Measurements from ENCODE around the gene NR2E3. TPM values are rescaled to one million over a fixed set of nuclear protein-coding genes. Genes with fewer than 3 reads are reported as not detected.

The NR2E3 gene
- total RNA-seq, 1 experiment from 2014 or later, result 0.31 TPM

DNA sequence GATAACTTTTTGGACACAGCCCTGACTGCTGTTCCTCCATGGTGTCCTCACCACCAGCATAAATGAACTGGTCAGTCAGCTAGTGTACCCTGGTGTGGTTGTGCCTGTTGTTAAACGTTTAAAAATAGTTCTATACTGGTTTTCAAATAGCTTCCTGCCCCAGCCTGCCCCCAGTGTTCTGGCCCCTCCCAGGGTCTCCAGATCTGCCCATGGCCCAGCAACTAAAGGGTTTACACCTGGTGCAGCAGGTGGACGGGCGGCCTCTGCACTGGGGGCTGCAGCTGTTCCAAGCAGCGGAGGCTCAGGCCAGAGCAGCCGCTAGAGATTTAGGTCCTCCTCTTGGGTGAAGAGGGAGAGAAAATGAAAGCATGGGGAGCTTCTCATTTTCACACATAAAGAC, 6.1 kb upstream of the NR2E3 start:
- H3K4ac ChIP-seq (ENCODE audit: low read depth, low read length), result no peak overlapping the region
- H3K23ac ChIP-seq (ENCODE audit: insufficient read length, low read depth, low read length), result no peak overlapping the region
- Mint-ChIP-seq H3K27me3 (ENCODE audit: low read depth) (peaks cover 4% of the 10 kb centered on the region), H3K4me1 (peaks cover 41 to 56% of the 10 kb centered on the region in 2 experiments), H3K36me3 (ENCODE audit: insufficient read depth in 1 of 3, low read depth in 3 of 3) (peaks cover 2 to 3% (median 3%) of the 10 kb centered on the region in 3 experiments; a peak in 3 of 7 replicates), H3K27ac (no peak overlapping the region), H3K4me3 (no peak overlapping the region), H3K9me3 (peaks cover 2 to 3% of the 10 kb centered on the region in 2 experiments; a peak in 3 of 5 replicates)
- H3K56ac ChIP-seq (ENCODE audit: insufficient read length, low read depth, low read length), result no peak overlapping the region
- H3K23me2 ChIP-seq (ENCODE audit: insufficient read length, low read depth, low read length, poor library complexity, severe bottlenecking), result no peaks in the 10 kb centered on the region
- no peak overlapping the region for H3K18ac ChIP-seq (ENCODE audit: insufficient read length, low read depth, low read length)
- H4K20me1 ChIP-seq (ENCODE audit: control insufficient read depth, insufficient read depth, insufficient read length), result no peaks in the 10 kb centered on the region
- no peak overlapping the region for H4K8ac ChIP-seq (replicated peaks; ENCODE audit: insufficient read length, low read depth, low read length)
- H3K9ac ChIP-seq (ENCODE audit: extremely low read depth, insufficient read length, low read length), result no peak overlapping the region
- no peak for DNase-seq
- no peak overlapping the region for H2BK5ac ChIP-seq (ENCODE audit: insufficient read length, low read length)
- H4K5ac ChIP-seq (ENCODE audit: insufficient read length, low read depth, low read length), result no peak overlapping the region
- no peak overlapping the region for H2BK120ac ChIP-seq (ENCODE audit: low read depth, low read length, poor library complexity, severe bottlenecking)
- no peaks in the 10 kb centered on the region for H3K9me3 ChIP-seq (ENCODE audit: control insufficient read depth, low read depth, low read length)
- H2BK12ac ChIP-seq (ENCODE audit: insufficient read length, low read depth, low read length), result no peak overlapping the region
- H2AFZ ChIP-seq (ENCODE audit: low read length), result no peak overlapping the region
- H3K79me1 ChIP-seq (ENCODE audit: insufficient read depth, low read depth, low read length, poor library complexity, severe bottlenecking), result no peaks in the 10 kb centered on the region
- no peak overlapping the region for H3T11ph ChIP-seq (ENCODE audit: low read length)
- no peaks in the 10 kb centered on the region for H3K79me2 ChIP-seq (ENCODE audit: insufficient read depth, low read length)
- peaks cover 7% of the 10 kb centered on the region; the same call in 1 of the 2 replicates for H3K4me1 ChIP-seq (ENCODE audit: insufficient read depth, low read length)
- H3K27ac ChIP-seq (ENCODE audit: insufficient read length, low read depth, low read length), result no peak overlapping the region
- H3K4me2 ChIP-seq (ENCODE audit: insufficient read depth, insufficient read length, low read length), result no peak overlapping the region
- no peak overlapping the region for H2AK5ac ChIP-seq (ENCODE audit: insufficient read length, low read length)
- H2BK20ac ChIP-seq (ENCODE audit: low read depth, low read length, poor library complexity, severe bottlenecking), result no peak overlapping the region
- TF ChIP-seq, protein P1, sequence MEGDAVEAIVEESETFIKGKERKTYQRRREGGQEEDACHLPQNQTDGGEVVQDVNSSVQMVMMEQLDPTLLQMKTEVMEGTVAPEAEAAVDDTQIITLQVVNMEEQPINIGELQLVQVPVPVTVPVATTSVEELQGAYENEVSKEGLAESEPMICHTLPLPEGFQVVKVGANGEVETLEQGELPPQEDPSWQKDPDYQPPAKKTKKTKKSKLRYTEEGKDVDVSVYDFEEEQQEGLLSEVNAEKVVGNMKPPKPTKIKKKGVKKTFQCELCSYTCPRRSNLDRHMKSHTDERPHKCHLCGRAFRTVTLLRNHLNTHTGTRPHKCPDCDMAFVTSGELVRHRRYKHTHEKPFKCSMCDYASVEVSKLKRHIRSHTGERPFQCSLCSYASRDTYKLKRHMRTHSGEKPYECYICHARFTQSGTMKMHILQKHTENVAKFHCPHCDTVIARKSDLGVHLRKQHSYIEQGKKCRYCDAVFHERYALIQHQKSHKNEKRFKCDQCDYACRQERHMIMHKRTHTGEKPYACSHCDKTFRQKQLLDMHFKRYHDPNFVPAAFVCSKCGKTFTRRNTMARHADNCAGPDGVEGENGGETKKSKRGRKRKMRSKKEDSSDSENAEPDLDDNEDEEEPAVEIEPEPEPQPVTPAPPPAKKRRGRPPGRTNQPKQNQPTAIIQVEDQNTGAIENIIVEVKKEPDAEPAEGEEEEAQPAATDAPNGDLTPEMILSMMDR (conservative IDR thresholded peaks at IDR 0.05), result no peak
- no peak overlapping the region for H3K14ac ChIP-seq (ENCODE audit: insufficient read depth, low read length)
- WGBS (ENCODE audit: extremely low coverage, insufficient read length, low lambda C conversion rate), result no CpG with 5 or more reads among the region's 5 CpGs
- H3K27me3 ChIP-seq (ENCODE audit: insufficient read depth, low read length), result no peaks in the 10 kb centered on the region
- H2BK15ac ChIP-seq (ENCODE audit: low read depth, low read length), result no peak overlapping the region
- no peak overlapping the region for H4K91ac ChIP-seq (ENCODE audit: insufficient read length, low read depth, low read length)
